Measurements from ENCODE around the gene RAET1E. TPM values are rescaled to one million over a fixed set of nuclear protein-coding genes. Genes with fewer than 3 reads are reported as not detected.
A peak's percentile ranks its signal among the peaks of the same experiment; 100 is the strongest.

The RAET1E gene
- total and polyA plus RNA-seq, 9 of the 15 experiments (the other 6 are each of a cell fraction or from before 2014, with no cell fraction given): not detected

DNA sequence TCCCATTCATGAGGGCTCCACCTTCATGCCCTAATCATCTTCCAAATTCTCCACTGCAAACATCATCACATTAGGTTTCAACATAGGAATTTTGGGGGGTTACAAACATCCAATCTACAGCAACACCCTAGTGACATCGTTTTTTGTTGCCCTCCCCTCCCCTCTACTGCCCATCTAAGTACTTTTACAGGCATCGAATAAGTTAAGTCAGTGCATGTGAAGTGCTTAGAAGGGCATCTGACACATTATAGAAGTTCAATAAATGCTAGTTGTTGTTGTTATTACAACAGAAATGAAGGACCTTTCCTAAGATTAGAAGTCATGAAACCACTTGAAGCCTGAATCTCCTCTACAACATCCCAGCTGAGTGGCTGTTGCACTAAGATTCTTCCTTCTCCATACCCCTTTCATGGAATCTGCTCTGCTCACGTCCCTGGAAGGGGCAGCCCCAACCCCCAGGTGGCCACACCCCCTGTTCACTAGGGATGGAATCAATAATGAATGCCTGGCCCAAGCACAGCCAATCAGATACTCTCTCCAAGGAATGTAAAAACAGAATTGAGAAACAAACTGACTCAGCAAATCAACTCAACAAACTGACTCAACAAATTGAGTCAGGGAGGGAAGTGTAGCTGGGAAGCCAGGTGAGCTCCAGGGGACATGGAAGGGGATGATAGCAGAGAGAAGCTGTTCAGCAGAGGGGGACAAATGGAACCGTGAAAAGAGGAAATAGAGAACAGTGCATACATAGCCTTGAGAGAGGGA lies 29.9 kb downstream of the RAET1E start (continued):
- TF ChIP-seq CREB1 (IDR thresholded peaks at IDR 0.05): no peak
- peak; percentile 46; the same call in 1 of the 2 replicates for TF ChIP-seq CREB1 (CRISPR knock-in tag; IDR thresholded peaks at IDR 0.05)
- no peak for TF ChIP-seq FIP1L1 (IDR thresholded peaks at IDR 0.05; ENCODE audit: low read depth, low read length, poor library complexity, severe bottlenecking)
- TF ChIP-seq ZNF57 (CRISPR knock-in tag; IDR thresholded peaks at IDR 0.05): no peak
- TF ChIP-seq ZSCAN32 (CRISPR knock-in tag; IDR thresholded peaks at IDR 0.05): no peak
- no peak for TF ChIP-seq MCM3 (IDR thresholded peaks at IDR 0.05)
- TF ChIP-seq RUNX1 (IDR thresholded peaks at IDR 0.05; ENCODE audit: low read depth): no peak
- TF ChIP-seq, protein P1, sequence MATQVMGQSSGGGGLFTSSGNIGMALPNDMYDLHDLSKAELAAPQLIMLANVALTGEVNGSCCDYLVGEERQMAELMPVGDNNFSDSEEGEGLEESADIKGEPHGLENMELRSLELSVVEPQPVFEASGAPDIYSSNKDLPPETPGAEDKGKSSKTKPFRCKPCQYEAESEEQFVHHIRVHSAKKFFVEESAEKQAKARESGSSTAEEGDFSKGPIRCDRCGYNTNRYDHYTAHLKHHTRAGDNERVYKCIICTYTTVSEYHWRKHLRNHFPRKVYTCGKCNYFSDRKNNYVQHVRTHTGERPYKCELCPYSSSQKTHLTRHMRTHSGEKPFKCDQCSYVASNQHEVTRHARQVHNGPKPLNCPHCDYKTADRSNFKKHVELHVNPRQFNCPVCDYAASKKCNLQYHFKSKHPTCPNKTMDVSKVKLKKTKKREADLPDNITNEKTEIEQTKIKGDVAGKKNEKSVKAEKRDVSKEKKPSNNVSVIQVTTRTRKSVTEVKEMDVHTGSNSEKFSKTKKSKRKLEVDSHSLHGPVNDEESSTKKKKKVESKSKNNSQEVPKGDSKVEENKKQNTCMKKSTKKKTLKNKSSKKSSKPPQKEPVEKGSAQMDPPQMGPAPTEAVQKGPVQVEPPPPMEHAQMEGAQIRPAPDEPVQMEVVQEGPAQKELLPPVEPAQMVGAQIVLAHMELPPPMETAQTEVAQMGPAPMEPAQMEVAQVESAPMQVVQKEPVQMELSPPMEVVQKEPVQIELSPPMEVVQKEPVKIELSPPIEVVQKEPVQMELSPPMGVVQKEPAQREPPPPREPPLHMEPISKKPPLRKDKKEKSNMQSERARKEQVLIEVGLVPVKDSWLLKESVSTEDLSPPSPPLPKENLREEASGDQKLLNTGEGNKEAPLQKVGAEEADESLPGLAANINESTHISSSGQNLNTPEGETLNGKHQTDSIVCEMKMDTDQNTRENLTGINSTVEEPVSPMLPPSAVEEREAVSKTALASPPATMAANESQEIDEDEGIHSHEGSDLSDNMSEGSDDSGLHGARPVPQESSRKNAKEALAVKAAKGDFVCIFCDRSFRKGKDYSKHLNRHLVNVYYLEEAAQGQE (IDR thresholded peaks at IDR 0.05; ENCODE audit: borderline replicate concordance): no peak
- TF ChIP-seq, protein P1 (CRISPR knock-in tag; IDR thresholded peaks at IDR 0.05; ENCODE audit: low read depth): no peak
- no peak for TF ChIP-seq ZNF41 (CRISPR knock-in tag; conservative IDR thresholded peaks at IDR 0.05)
- peak; percentile 24; the same call in 1 of the 2 replicates for TF ChIP-seq KAT7 (CRISPR knock-in tag; IDR thresholded peaks at IDR 0.05; ENCODE audit: borderline replicate concordance)
- TF ChIP-seq E2F3 (CRISPR knock-in tag; IDR thresholded peaks at IDR 0.05): no peak
- TF ChIP-seq ZC3H11A (IDR thresholded peaks at IDR 0.05; ENCODE audit: low read depth, low read length): no peak
- no peak for TF ChIP-seq RBM25 (IDR thresholded peaks at IDR 0.05; ENCODE audit: low read depth, low read length, severe bottlenecking)
- TF ChIP-seq YY1 (IDR thresholded peaks at IDR 0.05; ENCODE audit: borderline replicate concordance in 1 of 3, control insufficient read depth in 1 of 3, extremely low read depth in 1 of 3, insufficient read depth in 3 of 3, insufficient read length in 1 of 3, insufficient replicate concordance in 2 of 3, low read depth in 1 of 3, low read length in 2 of 3): peak in 1 of 3 experiments; percentile 32
- no peak for TF ChIP-seq ESRRB (CRISPR knock-in tag; IDR thresholded peaks at IDR 0.05; ENCODE audit: borderline replicate concordance)
- TF ChIP-seq MEF2D (tag; conservative IDR thresholded peaks at IDR 0.05; ENCODE audit: low read depth): no peak
- no peak for TF ChIP-seq HNRNPLL (IDR thresholded peaks at IDR 0.05; ENCODE audit: low read depth, low read length, poor library complexity, severe bottlenecking)
- TF ChIP-seq NCOR1 (IDR thresholded peaks at IDR 0.05): peak; percentile 25; the same call in 1 of the 2 replicates
- TF ChIP-seq TEAD4 (IDR thresholded peaks at IDR 0.05; ENCODE audit: low read length): peak; percentile 72
- no peak for TF ChIP-seq TEAD4 (CRISPR knock-in tag; IDR thresholded peaks at IDR 0.05; ENCODE audit: borderline replicate concordance)
- no peak for TF ChIP-seq HSF4 (CRISPR knock-in tag; IDR thresholded peaks at IDR 0.05; ENCODE audit: borderline replicate concordance)

All from K562 (cell line).